ENCODE measurements around the gene NRCAM.

The NRCAM gene

GRCh38 chr7:108157606-108158335 lies 298.5 kb downstream of the NRCAM start:
- WGBS, 2 experiments (ENCODE audit: insufficient coverage in 2 of 2) = 87 to 100% methylated on average over 2 to 3 of the region's 4 CpGs
- Histone ChIP-seq H3K4me1 (ENCODE audit: control insufficient read depth, insufficient read depth, low read length, poor library complexity, severe bottlenecking) (no peaks in the 10 kb centered on the region), H3K27ac (ENCODE audit: low read depth, low read length, severe bottlenecking) (no peak overlapping the region), H3K36me3 (ENCODE audit: control insufficient read depth, insufficient read depth, low read length) (no peaks in the 10 kb centered on the region), H3K9me3 (ENCODE audit: control insufficient read depth, low read length) (no peaks in the 10 kb centered on the region), H3K4me3 (ENCODE audit: extremely low read depth, insufficient read depth, low read length, poor library complexity, severe bottlenecking) (no peak overlapping the region)

GRCh38 chr7:108156897-108157605 lies 299.2 kb downstream of the NRCAM start:
- H3K4me1 ChIP-seq (ENCODE audit: control insufficient read depth, insufficient read depth, low read length, poor library complexity, severe bottlenecking) = no peaks in the 10 kb centered on the region
- 100% methylated on average over 1 to 2 of the region's 3 CpGs for WGBS, 2 experiments (ENCODE audit: insufficient coverage in 2 of 2)
- no peak overlapping the region for H3K4me3 ChIP-seq (ENCODE audit: extremely low read depth, insufficient read depth, low read length, poor library complexity, severe bottlenecking)
- H3K9me3 ChIP-seq (ENCODE audit: control insufficient read depth, low read length) = no peaks in the 10 kb centered on the region
- no peaks in the 10 kb centered on the region for H3K36me3 ChIP-seq (ENCODE audit: control insufficient read depth, insufficient read depth, low read length)
- no peak overlapping the region for H3K27ac ChIP-seq (ENCODE audit: low read depth, low read length, severe bottlenecking)

GRCh38 chr7:108152198-108152597 lies 304.0 kb downstream of the NRCAM start:
- H3K36me3 ChIP-seq (ENCODE audit: control insufficient read depth, insufficient read depth, low read length) = no peaks in the 10 kb centered on the region
- WGBS, 2 experiments (ENCODE audit: insufficient coverage in 2 of 2) = 54 to 72% methylated on average over 2 to 3 of the region's 3 CpGs
- no peak overlapping the region for H3K4me3 ChIP-seq (ENCODE audit: extremely low read depth, insufficient read depth, low read length, poor library complexity, severe bottlenecking)
- peaks cover 3% of the 10 kb centered on the region for H3K4me1 ChIP-seq (ENCODE audit: control insufficient read depth, insufficient read depth, low read length, poor library complexity, severe bottlenecking)
- H3K27ac ChIP-seq (ENCODE audit: low read depth, low read length, severe bottlenecking) = no peak overlapping the region
- H3K9me3 ChIP-seq (ENCODE audit: control insufficient read depth, low read length) = no peaks in the 10 kb centered on the region

- no peak overlapping the region for H3K27ac ChIP-seq (ENCODE audit: low read depth, low read length, severe bottlenecking)
- 77 to 98% methylated on average over 5 to 6 of the region's 6 CpGs for WGBS, 2 experiments (ENCODE audit: insufficient coverage in 2 of 2)
- H3K9me3 ChIP-seq (ENCODE audit: control insufficient read depth, low read length) = no peaks in the 10 kb centered on the region
- peaks cover 3% of the 10 kb centered on the region for H3K4me1 ChIP-seq (ENCODE audit: control insufficient read depth, insufficient read depth, low read length, poor library complexity, severe bottlenecking)
- no peaks in the 10 kb centered on the region for H3K36me3 ChIP-seq (ENCODE audit: control insufficient read depth, insufficient read depth, low read length)
- no peak overlapping the region for H3K4me3 ChIP-seq (ENCODE audit: extremely low read depth, insufficient read depth, low read length, poor library complexity, severe bottlenecking)
These were observed 306.3 kb downstream of the NRCAM start for GRCh38 chr7:108149908-108150307.

- Histone ChIP-seq H3K4me1 (ENCODE audit: control insufficient read depth, insufficient read depth, low read length, poor library complexity, severe bottlenecking) (peaks cover 3% of the 10 kb centered on the region), H3K27ac (ENCODE audit: low read depth, low read length, severe bottlenecking) (no peak overlapping the region), H3K9me3 (ENCODE audit: control insufficient read depth, low read length) (no peaks in the 10 kb centered on the region), H3K36me3 (ENCODE audit: control insufficient read depth, insufficient read depth, low read length) (no peaks in the 10 kb centered on the region), H3K4me3 (ENCODE audit: extremely low read depth, insufficient read depth, low read length, poor library complexity, severe bottlenecking) (no peak overlapping the region)
- WGBS, 2 experiments (ENCODE audit: insufficient coverage in 2 of 2) = 90% methylated on average over 2 of the region's 5 CpGs; no CpG with 5 or more reads in 1 of the 2 experiments
These were observed 307.1 kb downstream of the NRCAM start for GRCh38 chr7:108149119-108149518.

- H3K27ac ChIP-seq (ENCODE audit: low read depth, low read length, severe bottlenecking) = no peak overlapping the region
- H3K4me3 ChIP-seq (ENCODE audit: extremely low read depth, insufficient read depth, low read length, poor library complexity, severe bottlenecking) = no peak overlapping the region
- 82 to 87% methylated on average over 6 of the region's 6 CpGs for WGBS, 2 experiments (ENCODE audit: insufficient coverage in 2 of 2)
- peaks cover 3% of the 10 kb centered on the region for H3K4me1 ChIP-seq (ENCODE audit: control insufficient read depth, insufficient read depth, low read length, poor library complexity, severe bottlenecking)
- no peaks in the 10 kb centered on the region for H3K36me3 ChIP-seq (ENCODE audit: control insufficient read depth, insufficient read depth, low read length)
- H3K9me3 ChIP-seq (ENCODE audit: control insufficient read depth, low read length) = no peaks in the 10 kb centered on the region
These were observed 309.1 kb downstream of the NRCAM start for GRCh38 chr7:108147031-108147563.

GRCh38 chr7:108146070-108146842 lies 310.0 kb downstream of the NRCAM start:
- H3K27ac ChIP-seq (ENCODE audit: low read depth, low read length, severe bottlenecking) = no peak overlapping the region
- H3K36me3 ChIP-seq (ENCODE audit: control insufficient read depth, insufficient read depth, low read length) = no peaks in the 10 kb centered on the region
- H3K4me1 ChIP-seq (ENCODE audit: control insufficient read depth, insufficient read depth, low read length, poor library complexity, severe bottlenecking) = peaks cover 3% of the 10 kb centered on the region
- WGBS, 2 experiments (ENCODE audit: insufficient coverage in 2 of 2) = 30 to 50% methylated on average over 3 to 7 of the region's 12 CpGs
- H3K9me3 ChIP-seq (ENCODE audit: control insufficient read depth, low read length) = no peaks in the 10 kb centered on the region
- H3K4me3 ChIP-seq (ENCODE audit: extremely low read depth, insufficient read depth, low read length, poor library complexity, severe bottlenecking) = no peak overlapping the region

GRCh38 chr7:108145401-108145800 lies 310.8 kb downstream of the NRCAM start:
- Histone ChIP-seq H3K27ac (ENCODE audit: low read depth, low read length, severe bottlenecking) (no peak overlapping the region), H3K4me3 (ENCODE audit: extremely low read depth, insufficient read depth, low read length, poor library complexity, severe bottlenecking) (no peak overlapping the region), H3K4me1 (ENCODE audit: control insufficient read depth, insufficient read depth, low read length, poor library complexity, severe bottlenecking) (peaks cover 1% of the 10 kb centered on the region), H3K9me3 (ENCODE audit: control insufficient read depth, low read length) (no peaks in the 10 kb centered on the region), H3K36me3 (ENCODE audit: control insufficient read depth, insufficient read depth, low read length) (no peaks in the 10 kb centered on the region)
- WGBS, 2 experiments (ENCODE audit: insufficient coverage in 2 of 2) = 53 to 84% methylated on average over 4 to 6 of the region's 8 CpGs

- H3K9me3 ChIP-seq (ENCODE audit: control insufficient read depth, low read length) = no peaks in the 10 kb centered on the region
- H3K36me3 ChIP-seq (ENCODE audit: control insufficient read depth, insufficient read depth, low read length) = no peaks in the 10 kb centered on the region
- WGBS, 2 experiments (ENCODE audit: insufficient coverage in 2 of 2) = 60% methylated on average over 2 of the region's 3 CpGs; no CpG with 5 or more reads in 1 of the 2 experiments
- no peak overlapping the region for H3K4me3 ChIP-seq (ENCODE audit: extremely low read depth, insufficient read depth, low read length, poor library complexity, severe bottlenecking)
- no peak overlapping the region for H3K27ac ChIP-seq (ENCODE audit: low read depth, low read length, severe bottlenecking)
- H3K4me1 ChIP-seq (ENCODE audit: control insufficient read depth, insufficient read depth, low read length, poor library complexity, severe bottlenecking) = no peaks in the 10 kb centered on the region
These were observed 311.3 kb downstream of the NRCAM start for GRCh38 chr7:108144931-108145330.

- H3K9me3 ChIP-seq (ENCODE audit: control insufficient read depth, low read length) = no peaks in the 10 kb centered on the region
- no peaks in the 10 kb centered on the region for H3K36me3 ChIP-seq (ENCODE audit: control insufficient read depth, insufficient read depth, low read length)
- H3K4me3 ChIP-seq (ENCODE audit: extremely low read depth, insufficient read depth, low read length, poor library complexity, severe bottlenecking) = no peak overlapping the region
- WGBS, 2 experiments (ENCODE audit: insufficient coverage in 2 of 2) = 85 to 94% methylated on average over 3 to 5 of the region's 6 CpGs
- no peak overlapping the region for H3K27ac ChIP-seq (ENCODE audit: low read depth, low read length, severe bottlenecking)
- H3K4me1 ChIP-seq (ENCODE audit: control insufficient read depth, insufficient read depth, low read length, poor library complexity, severe bottlenecking) = no peaks in the 10 kb centered on the region
These were observed 312.4 kb downstream of the NRCAM start for GRCh38 chr7:108143658-108144420.
